Measurements from ENCODE around the gene PRICKLE2.

Gene PRICKLE2

DNA sequence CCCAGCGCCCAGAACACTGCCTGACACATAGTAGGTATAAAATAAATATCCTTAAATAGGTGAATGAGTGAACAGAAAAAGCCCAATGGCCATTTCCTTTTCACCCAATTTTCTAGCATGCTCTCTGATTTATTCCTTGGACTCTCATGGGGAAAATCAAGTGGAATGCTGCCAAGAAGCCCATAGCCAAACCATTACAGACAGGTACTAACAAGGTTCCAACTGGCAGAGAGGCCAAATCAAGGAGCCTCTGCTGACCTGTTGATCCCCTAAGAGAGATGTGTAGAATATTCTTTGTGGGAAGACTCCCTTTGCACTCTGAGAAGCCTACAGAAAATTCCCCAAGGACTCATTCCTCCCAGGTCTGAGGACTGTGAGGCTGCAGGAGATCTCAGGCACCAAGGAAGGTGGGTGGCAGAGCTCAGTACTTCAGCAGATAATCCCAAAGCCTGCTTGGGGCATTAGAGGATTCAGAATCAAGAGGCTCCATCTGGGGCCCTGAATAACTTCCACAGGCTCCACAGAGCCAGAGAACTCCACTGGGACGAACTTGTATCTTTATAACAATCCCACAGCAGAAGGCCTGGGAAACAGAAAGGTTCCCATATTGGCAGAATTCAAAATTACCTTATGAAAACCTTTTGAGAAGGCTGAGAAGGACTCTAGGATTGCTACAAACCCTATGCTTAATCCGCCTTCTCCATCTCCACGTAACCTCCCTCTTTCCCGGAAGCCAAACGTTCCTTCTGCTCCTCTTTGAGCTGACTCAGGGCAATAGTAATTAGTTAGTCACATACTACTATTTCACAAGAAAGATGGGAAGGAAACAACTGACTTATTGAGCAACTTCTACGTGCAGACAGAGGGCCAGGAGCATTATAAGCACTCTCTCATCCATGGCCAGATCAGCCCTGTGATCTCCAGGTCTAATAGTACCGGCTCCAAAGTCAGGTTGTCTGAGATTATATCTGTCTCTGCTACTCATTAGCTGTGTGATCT, 34.5 kb downstream of the PRICKLE2 start:
- DNase-seq (ENCODE audit: low spot score), result peak; percentile 26
- no peak for FAIRE-seq

DNA sequence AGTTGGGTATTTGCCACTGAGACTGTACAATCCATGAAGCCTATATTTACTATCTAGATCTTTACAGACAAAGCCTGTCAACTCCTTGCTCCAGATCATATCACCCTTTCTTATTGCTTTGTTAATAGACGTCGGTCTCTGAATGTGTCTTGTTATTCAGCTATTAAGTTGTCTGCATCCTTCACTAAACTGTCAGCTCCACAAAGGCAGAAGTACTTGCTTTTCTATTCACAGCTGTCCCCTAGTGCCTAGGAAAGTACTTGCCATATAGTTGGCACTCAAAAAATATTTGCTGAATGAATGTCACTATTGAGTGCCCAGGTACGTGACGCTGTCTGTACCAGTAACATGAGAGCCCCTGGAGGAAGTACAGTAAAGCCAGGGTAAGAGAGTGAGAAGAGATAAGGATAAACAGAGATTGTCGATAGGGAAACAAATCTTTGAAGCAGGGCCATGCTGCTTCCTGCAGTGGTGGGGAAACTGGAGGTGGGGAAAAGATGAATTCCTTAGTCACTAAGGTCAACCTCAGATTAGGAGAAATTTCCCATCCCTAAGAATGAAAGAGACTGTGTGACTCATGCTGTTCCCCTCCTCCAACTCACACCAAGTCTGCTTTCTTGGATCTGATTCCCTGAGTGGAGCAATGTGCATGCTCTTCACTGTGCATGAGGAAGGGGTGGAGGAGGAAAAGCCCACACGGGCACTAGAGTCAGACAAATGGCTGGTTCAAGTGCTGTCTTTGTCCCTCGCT, 36.3 kb downstream of the PRICKLE2 start:
- DNase-seq (ENCODE audit: low spot score), result peak; percentile 81
- FAIRE-seq, result peak; percentile 82

DNA sequence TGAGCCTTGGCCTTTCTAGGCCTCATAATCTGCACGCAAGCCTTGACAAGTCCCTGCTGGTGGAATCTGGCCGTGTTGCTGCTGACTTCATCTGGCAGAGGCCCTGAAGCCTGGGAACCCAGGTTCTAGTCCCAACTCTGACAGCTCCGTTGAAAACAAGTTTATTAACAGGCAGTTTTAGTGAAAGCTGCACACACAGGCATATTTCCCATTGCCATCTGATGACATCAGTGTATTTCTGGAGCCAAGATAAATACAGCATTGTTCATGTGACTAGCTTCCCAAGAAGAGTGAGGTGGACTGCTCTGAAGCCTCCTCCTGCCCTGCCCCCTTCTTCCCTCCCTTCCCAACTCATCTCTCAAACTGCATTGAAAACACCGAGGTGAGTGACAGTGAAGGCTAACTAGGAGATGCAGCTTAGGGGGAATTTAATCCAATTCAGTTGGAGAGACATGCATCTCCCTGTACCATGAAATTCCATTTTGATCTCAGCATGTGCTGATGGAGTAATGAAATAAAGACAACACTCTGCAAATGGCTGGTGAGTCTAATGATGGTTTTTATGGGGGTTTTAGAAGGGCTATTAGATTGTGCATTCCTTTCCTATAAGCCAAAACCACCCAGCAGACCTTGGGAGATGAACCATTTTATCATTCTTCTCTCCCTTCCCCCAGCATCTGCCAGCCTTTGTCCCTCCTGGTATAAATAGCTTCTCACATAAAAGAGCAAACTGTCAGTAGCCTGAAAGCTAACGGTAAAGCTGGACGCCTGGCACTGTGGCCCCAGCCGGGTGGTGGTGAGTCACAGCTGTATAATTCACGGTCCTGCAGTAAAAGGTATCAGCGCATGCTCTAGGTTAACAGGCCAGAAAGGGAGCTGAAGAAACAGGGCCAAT, 38.0 kb downstream of the PRICKLE2 start:
- FAIRE-seq (peak; percentile 73), DNase-seq (ENCODE audit: low spot score) (peak; percentile 87)

DNA sequence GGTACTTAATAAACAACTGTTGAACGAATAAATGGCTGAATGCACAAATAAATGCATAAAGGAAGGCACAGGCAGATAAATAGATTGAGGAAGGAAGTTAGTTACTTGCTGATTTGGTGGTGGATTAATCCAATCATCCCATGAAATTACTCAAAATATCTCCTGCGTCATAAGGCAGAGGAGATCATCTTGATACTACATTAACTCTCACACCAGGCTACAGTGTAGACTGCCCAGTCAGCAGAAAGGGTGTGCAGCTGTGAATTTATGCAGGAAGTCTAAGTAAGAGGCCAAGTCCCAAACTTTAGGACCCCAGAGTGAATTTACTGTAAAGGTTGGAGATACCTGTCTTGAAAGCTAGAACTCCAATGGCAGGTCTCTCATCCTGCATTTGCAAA, 38.6 kb downstream of the PRICKLE2 start:
- no peak for DNase-seq (ENCODE audit: low spot score)
- no peak for FAIRE-seq

DNA sequence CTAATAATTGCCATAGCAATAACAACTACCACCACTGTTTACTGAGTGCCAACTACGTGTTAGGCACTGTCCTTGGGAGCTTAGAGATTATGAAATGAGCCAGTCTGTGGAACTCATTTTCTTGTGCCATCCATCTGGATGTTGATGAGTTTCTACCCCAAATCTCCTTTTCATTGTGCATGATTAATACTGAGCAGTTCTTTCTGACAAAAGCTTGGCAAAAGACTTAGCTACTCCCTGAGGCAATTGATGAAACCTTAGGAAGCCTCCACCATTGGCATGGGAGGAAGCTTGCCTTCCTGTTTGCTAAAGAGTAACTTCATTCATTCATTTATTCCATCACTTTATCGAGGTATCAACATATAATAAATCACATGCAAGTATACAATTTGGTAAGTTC, 39.8 kb downstream of the PRICKLE2 start:
- FAIRE-seq (no peak), DNase-seq (ENCODE audit: low spot score) (no peak)

DNA sequence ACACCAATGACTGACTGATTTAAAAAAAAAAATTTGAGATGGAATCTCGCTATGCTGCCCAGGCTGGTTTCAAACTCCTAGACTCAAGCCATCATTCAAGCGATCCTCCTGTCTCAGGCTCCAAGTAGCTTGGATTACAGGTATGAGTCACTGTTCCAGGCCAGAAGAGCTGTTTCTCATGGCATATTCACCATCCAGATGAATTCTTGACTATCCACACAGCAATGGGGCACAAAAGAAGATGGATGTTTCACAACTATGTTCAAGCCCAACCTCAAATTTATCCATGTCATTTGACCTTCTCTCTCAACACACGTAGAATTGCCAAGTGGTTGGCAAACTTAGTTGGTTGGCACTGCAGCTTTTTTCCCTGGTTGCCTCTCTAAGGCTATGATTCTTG, 40.6 kb downstream of the PRICKLE2 start:
- peak; percentile 53 for FAIRE-seq

DNA sequence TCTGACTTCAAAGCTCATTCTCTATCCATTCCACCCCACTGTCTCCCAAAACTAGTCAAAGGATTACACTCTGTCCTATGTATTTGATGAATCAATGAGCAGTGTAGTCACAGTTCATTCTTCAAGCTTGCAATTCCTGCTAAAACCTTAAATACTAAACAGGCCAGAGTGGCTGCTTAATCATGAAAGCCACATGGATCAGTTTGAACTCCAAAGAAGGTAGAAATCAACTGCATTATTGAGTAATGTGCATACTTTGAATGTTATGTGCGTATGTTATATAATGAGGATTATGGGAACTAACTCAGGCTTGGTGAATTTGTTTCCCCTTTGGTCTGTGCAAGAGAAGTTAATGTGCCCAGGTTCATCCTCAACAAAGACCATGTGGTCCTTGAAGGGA, 45.4 kb downstream of the PRICKLE2 start:
- DNase-seq (ENCODE audit: low spot score) (no peak), FAIRE-seq (no peak)

More for the DNA sequence above, 40.6 kb downstream of the PRICKLE2 start:
- no peak for DNase-seq (ENCODE audit: low spot score)

DNA sequence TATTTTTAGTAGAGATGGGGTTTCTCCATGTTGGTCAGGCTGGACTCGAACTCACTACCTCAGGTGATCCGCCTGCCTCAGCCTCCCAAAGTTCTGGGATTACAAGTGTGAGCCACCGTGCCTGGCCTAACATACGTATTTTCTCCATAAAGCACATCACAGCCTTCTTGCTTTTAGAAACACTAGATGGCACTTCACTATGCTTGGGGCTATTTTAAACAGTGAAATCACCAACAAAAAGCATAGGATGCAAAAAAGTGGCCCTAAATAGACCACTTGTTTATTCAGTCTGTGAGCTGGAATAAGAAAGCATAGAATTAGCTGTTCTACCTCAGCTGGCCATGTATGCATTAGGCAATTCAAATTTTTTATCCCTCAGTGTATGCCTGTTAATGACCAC, 46.0 kb downstream of the PRICKLE2 start:
- FAIRE-seq (no peak), DNase-seq (ENCODE audit: low spot score) (no peak)

DNA sequence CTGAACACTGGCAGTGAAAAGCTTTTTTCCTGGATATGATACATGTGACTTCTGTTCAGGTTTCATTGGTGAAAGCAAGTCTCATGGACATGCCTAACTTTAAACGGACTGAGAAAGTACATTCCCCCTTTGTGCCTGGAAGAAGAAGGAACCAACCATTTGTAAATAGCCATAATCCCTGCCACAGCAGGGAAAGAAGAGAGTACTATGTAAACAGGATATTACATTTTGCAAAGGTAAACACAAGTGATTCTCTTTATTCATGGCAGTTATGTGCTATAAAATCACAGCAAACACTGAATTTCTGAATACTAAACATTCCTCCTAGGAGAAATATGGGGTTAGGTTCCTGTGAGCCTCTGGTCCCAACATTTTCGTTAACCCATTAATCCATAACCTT, 46.8 kb downstream of the PRICKLE2 start:
- DNase-seq (ENCODE audit: low spot score) (no peak), FAIRE-seq (no peak)

DNA sequence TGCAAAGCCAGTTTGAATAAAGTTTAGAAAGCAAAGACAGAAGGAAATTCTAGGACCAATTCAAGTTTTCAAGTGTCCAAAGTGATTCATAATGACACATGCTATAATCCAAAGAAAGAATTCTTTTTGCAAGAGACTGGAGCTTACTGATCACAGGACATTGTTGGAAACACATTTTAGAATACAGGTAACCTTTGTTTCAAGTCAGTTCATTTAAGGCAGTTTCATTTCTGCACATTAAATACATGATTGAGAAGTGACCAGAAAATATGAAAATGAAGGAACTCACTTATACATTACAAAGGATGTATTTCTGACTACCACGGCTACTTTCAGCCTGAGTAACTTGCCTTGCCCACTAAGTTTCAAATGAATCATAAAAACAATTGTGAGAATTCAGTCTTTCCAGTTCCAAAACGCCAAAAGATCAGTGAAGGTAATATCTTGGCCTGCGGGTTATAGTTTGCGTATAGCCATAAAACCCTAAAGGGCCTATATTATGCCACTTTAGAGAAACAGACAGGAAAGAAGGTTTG, 48.7 kb downstream of the PRICKLE2 start:
- FAIRE-seq (no peak), DNase-seq (ENCODE audit: low spot score) (no peak)

DNA sequence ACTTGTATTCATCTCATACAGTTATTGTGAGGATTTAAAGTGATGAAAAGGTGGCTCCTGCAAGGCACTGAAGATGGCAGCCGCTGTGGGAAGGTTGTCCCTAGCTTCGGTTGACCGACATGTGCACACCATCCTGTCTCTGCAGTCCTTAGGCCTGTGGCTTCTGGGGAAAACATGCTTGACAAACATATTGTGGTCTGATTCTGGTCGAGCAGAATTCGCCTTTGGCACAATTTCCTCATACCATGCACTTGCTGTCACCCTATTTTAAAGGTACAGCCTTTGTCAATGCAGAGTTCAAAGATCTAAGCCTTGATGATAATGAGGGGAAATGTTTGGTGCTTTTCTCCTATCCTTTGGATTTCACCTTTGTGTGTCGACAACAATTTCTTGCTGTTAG, 50.9 kb downstream of the PRICKLE2 start:
- no peak for DNase-seq (ENCODE audit: low spot score)
- FAIRE-seq, result no peak

DNA sequence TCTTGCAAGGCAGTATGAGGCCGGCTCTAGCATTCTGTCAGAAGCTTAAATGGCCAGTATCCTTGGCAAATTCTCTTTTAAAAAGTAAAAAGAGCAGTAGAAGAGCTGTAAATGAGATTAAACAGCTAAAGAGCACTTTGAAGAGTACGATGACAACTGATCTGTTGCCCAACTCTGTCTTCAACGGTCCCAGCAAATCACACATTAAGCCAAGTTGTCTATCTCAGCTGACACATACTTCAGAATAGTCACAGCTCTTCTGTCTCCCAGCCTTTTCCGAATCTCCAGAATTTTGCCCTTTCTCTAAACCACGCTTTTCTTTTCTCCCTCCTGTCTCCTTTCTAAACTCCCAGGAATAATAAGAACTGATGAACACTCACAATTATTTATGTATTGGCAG, 51.7 kb downstream of the PRICKLE2 start:
- DNase-seq (ENCODE audit: low spot score) (no peak), FAIRE-seq (no peak)

DNA sequence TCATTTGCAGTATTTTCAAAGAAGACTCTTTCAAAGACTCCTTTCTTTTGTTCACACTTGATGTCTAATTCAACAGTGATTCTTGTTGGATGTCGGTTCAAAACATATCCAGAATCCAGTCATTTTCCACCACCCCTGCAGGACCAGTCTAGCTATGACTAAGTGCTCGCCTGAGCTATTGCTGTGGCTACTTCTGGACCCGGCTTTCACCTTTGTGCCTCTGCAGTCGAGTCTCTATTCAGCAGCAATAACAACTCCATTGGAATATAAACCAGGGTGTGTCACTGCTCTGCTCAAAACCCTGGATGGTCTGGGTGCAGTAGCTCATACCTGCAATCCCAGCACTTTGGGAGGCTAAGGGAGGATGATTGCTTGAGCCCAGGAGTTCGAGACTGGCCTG, 55.0 kb downstream of the PRICKLE2 start:
- FAIRE-seq, result no peak
- no peak for DNase-seq (ENCODE audit: low spot score)

DNA sequence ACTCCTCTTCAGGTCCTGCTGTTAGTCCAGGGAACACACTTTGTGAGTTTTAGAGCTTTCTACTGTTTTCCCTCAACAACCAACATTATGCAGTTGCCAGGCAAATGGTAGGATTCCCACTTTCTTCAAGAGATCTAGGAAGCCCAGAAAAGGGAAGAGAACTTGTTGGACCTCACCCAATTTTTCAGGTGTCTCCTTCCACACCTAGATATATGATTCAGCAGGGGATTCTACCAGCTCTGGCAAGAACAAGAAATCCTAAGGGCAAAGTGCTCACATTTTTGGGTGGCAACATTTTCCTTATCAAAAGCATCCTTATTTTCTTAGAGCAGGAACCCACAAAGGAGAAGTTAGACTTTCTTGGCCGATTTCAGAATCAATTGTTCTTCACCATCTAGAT, 57.4 kb downstream of the PRICKLE2 start:
- DNase-seq (ENCODE audit: low spot score) (no peak), FAIRE-seq (no peak)

DNA sequence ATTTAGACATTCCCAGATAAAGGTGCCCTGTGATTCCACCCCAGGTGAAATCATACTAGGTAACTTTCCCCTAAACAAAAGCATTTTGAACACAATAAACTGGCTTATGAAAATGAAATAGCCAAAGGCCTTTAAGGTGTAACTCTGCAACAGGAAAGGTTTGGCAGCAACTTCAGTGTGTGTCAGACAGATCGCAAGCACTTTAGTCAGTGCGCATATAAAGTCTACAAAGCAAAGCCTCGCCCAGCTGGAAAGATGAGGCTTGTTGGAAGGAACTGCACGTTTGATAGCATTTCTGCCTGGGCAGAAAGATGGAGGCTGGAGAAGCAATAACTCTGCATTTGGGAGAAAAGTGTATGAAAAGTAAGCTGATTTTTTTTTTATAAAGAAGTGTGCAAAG, 57.9 kb downstream of the PRICKLE2 start:
- DNase-seq (ENCODE audit: low spot score) (no peak), FAIRE-seq (no peak)

DNA sequence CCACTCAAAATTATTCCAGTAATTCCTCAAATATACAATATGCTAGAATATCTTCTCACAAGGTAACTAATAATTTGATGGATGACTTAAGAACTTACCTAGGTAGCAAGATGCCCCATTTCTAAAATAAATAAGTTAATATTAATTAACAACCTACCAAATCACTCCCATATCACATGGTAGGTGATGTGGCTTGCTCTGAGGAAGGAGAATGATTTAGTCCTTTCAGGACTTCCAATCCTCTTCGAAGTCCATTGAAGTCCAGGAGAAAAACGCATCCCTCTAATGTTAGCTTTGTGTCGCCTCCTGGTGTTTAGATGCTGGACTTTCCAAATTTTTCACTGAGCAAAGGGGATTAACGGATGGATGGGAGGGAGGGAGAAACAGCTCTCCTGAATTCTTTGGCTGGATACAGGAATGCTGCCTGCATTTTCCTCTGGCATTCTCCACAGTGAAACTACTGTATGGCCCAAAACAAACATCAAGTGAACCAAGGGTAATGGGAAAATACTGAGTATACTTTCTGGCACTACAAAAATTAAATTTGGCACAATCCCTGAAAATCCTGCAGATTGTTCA, 58.6 kb downstream of the PRICKLE2 start:
- FAIRE-seq (no peak), DNase-seq (ENCODE audit: low spot score) (no peak)

DNA sequence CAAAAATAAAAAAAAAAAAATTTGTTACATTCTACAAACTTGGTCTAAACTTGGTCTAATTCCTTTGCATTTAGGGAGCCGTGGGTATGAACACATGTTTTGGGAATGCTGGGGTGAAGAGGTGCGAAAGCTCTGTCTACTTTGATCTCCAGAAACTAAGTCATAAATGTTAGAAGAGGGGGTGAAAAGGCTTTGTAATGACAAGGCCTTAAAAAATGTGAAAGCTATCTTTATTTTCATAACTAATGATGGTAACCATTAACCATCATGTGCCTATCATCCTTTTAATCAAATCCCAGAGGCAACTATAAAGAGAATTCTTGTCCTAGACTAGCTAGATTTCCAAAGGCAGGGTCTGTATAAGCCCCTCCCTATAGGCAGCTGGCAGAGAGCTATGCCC, 60.9 kb downstream of the PRICKLE2 start:
- FAIRE-seq, result no peak
- DNase-seq (ENCODE audit: low spot score), result no peak

DNA sequence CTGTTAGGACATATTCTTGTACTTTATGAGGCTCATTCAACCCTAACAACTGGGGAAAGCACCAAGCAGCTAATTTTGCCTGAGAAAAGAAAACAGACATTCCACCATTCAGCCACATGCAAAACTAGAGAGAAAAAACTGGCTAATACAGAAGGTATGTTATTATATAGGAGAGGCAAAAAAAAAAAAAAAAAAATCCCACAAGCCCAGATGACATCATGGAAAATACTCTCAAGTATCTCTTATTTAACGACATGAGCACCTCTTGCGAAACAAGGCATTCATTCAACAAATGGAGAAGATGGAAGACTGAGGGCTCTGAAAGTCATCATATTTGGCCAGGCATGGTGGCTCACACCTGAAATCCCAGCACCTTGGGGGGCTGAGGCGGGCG, 61.5 kb downstream of the PRICKLE2 start:
- DNase-seq (ENCODE audit: low spot score) (peak; percentile 44), FAIRE-seq (no peak)

DNA sequence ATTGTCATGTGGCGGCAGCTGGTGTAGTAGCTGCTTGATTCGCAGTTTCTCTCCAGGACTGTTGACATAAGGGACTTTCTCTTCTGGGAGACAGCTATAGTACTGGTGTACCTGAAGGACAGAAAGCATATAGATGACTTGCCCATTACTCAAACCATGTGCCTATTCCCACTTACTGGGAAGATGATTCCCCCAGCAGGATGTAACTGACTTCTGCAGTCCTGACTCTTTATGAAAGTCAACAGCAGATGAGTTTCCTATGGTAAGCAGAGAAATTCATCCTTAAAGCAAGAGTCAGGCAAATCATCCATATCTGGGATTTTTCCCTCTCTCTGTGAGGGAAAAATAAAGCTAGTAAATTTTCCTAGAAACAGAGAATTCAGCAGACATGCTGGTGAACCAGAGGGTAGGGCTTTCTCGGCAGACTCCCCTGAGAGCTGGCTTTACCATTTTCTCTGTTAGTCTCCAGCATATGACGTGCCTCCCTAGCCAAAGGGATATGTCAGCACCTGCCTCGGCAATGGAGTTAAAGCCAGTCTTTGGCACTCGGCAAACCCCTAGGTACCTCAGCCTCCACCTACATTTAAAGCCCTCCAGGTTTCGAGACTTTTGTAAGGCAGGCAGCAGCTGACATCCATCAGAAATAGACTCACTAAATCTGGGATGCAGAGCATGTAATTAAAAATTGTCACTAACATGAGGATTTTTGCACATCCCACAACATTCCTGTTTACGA, 62.1 kb downstream of the PRICKLE2 start:
- no peak for DNase-seq (ENCODE audit: low spot score)
- no peak for FAIRE-seq

DNA sequence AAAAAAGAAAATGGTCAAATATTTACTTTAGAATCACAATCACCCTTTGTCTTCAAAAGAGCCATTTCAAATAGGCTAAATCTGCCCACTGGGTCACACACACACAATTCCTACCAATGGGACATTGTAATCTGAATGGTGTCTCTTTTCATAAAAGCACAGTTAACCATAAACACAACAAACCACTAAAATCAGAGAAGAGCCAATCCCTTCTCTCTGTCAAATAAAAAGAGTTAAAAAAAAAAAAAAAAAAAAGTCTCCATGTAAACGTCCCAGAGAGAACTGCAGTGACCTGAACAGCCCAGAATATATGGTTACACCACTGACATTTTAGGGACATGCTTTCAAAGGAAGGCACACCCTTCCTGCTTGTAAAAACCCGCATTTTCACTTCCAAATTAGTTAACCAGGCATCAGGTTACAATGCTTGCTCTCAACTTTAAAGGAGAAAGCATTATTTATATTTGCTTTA, 63.7 kb downstream of the PRICKLE2 start:
- FAIRE-seq (no peak), DNase-seq (ENCODE audit: low spot score) (no peak)

Measured in urothelium cell line (cell line).